Measurements from ENCODE around the gene SGMS1. TPM values are rescaled to one million over a fixed set of nuclear protein-coding genes. Genes with fewer than 3 reads are reported as not detected.

The SGMS1 gene
- total RNA-seq, 1 experiment from 2014 or later: 20.4 TPM

DNA sequence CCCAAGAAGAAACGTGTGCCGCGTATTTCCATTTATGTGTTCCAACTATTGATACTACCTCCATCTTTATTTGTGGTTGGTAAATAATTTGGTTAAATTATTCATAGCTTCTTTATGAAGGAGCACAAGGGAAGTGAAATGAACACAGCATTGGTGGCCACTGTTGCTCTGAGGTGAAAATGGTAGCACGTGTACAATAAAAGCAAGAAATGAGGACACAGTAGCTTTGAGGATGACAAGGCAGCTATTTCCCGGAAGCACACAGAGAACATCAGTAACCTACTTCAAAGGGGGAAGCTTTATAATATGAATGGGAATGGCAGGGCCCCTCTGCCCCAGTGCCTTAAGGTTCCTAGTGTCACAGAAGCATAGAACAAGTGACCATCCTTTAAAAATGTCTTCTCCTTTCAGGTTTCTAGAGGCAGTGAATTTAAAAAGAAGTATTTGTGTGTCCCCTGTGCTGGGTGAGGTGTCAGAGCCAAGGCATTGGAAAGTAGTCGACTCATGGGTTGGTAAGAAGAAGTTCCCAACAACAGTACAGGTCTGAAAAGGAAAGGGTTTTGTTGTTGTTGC lies 78.8 kb downstream of the SGMS1 start:
- Histone ChIP-seq H3K9ac (ENCODE audit: extremely low read depth, insufficient read length, low read length) (no peak overlapping the region), H2AK5ac (ENCODE audit: insufficient read length, low read length) (no peak overlapping the region)
- H3K27me3 Mint-ChIP-seq (ENCODE audit: low read depth): no peaks in the 10 kb centered on the region

More for the DNA sequence above, 78.8 kb downstream of the SGMS1 start:
- peaks cover 25 to 28% of the 10 kb centered on the region in 2 experiments for H3K4me1 Mint-ChIP-seq
- Histone ChIP-seq H3K79me1 (ENCODE audit: insufficient read depth, low read depth, low read length, poor library complexity, severe bottlenecking) (no peaks in the 10 kb centered on the region), H3K4me2 (ENCODE audit: insufficient read depth, insufficient read length, low read length) (no peak overlapping the region), H3K4me1 (ENCODE audit: insufficient read depth, low read length) (peaks cover 6% of the 10 kb centered on the region; the same call in 1 of the 2 replicates), H3K27ac (ENCODE audit: insufficient read length, low read depth, low read length) (no peak overlapping the region), H2BK15ac (ENCODE audit: low read depth, low read length) (no peak overlapping the region), H3K56ac (ENCODE audit: insufficient read length, low read depth, low read length) (no peak overlapping the region), H3K18ac (ENCODE audit: insufficient read length, low read depth, low read length) (no peak overlapping the region), H3K79me2 (ENCODE audit: insufficient read depth, low read length) (no peaks in the 10 kb centered on the region), H3K4ac (ENCODE audit: low read depth, low read length) (no peak overlapping the region), H2BK20ac (ENCODE audit: low read depth, low read length, poor library complexity, severe bottlenecking) (no peak overlapping the region), H3K14ac (ENCODE audit: insufficient read depth, low read length) (no peak overlapping the region), H2BK12ac (ENCODE audit: insufficient read length, low read depth, low read length) (no peak overlapping the region), H2BK5ac (ENCODE audit: insufficient read length, low read length) (no peak overlapping the region), H2AFZ (ENCODE audit: low read length) (no peak overlapping the region), H3K27me3 (ENCODE audit: insufficient read depth, low read length) (no peaks in the 10 kb centered on the region), H4K8ac (replicated peaks; ENCODE audit: insufficient read length, low read depth, low read length) (no peak overlapping the region), H3T11ph (ENCODE audit: low read length) (no peak overlapping the region), H3K9me3 (ENCODE audit: control insufficient read depth, low read depth, low read length) (no peaks in the 10 kb centered on the region), H3K23ac (ENCODE audit: insufficient read length, low read depth, low read length) (no peak overlapping the region), H4K91ac (ENCODE audit: insufficient read length, low read depth, low read length) (no peak overlapping the region), H4K20me1 (ENCODE audit: control insufficient read depth, insufficient read depth, insufficient read length) (no peaks in the 10 kb centered on the region), H2BK120ac (ENCODE audit: low read depth, low read length, poor library complexity, severe bottlenecking) (no peak overlapping the region), H3K23me2 (ENCODE audit: insufficient read length, low read depth, low read length, poor library complexity, severe bottlenecking) (no peaks in the 10 kb centered on the region), H4K5ac (ENCODE audit: insufficient read length, low read depth, low read length) (no peak overlapping the region)
- DNase-seq: no peak
- no CpG with 5 or more reads among the region's 6 CpGs for WGBS (ENCODE audit: extremely low coverage, insufficient read length, low lambda C conversion rate)
- H3K4me3 Mint-ChIP-seq: no peak overlapping the region; a peak in 1 of 5 replicates
- H3K9me3 Mint-ChIP-seq: peaks cover 6 to 17% of the 10 kb centered on the region in 2 experiments; a peak in 4 of 5 replicates
- H3K36me3 Mint-ChIP-seq (ENCODE audit: insufficient read depth in 1 of 3, low read depth in 3 of 3): peaks cover 0 to 28% (median 9%) of the 10 kb centered on the region in 3 experiments; a peak in 4 of 7 replicates
- H3K27ac Mint-ChIP-seq: peak overlapping the region in 2 of 3 experiments; percentile 28 to 52; a peak in 4 of 7 replicates
- TF ChIP-seq, protein P1, sequence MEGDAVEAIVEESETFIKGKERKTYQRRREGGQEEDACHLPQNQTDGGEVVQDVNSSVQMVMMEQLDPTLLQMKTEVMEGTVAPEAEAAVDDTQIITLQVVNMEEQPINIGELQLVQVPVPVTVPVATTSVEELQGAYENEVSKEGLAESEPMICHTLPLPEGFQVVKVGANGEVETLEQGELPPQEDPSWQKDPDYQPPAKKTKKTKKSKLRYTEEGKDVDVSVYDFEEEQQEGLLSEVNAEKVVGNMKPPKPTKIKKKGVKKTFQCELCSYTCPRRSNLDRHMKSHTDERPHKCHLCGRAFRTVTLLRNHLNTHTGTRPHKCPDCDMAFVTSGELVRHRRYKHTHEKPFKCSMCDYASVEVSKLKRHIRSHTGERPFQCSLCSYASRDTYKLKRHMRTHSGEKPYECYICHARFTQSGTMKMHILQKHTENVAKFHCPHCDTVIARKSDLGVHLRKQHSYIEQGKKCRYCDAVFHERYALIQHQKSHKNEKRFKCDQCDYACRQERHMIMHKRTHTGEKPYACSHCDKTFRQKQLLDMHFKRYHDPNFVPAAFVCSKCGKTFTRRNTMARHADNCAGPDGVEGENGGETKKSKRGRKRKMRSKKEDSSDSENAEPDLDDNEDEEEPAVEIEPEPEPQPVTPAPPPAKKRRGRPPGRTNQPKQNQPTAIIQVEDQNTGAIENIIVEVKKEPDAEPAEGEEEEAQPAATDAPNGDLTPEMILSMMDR (conservative IDR thresholded peaks at IDR 0.05): no peak
